H1 (cell line): ENCODE data around the gene P4HA3. TPM values are rescaled to one million over a fixed set of nuclear protein-coding genes. Genes with fewer than 3 reads are reported as not detected.

Experiments used
- YY1 ChIP-seq: IDR thresholded peaks from 2 replicates; pipeline ENCODE4 v1.6.1; 2011; ENCODE audit warnings: low read depth, mild to moderate bottlenecking, low read length
- polyA plus RNA-seq, 7 experiments: library from polyadenylated mRNA; depleted of rRNA in 3 of 7; stranded (reverse) in 5 of 7; unstranded in 2 of 7; fragments of >200 nt in 5 of 7; fragments of 200-250 nt in 2 of 7; gene quantifications; 1 replicate in 5 of 7; 2 replicates in 1 of 7; 4 replicates in 1 of 7; pipeline versions ENCODE4 v1.2.1 to v1.2.3, GENCODE V29; 2011 to 2013; ENCODE audit warnings: missing spikeins in 2 of 7, mixed read lengths in 2 of 7
- total RNA-seq: library from RNA; stranded (reverse); fragmentation: NEBNext Ultra II Directional; extraction: Animal tissue kit (Norgen Biotek cat#: 25700); gene quantifications from 2 replicates; pipeline ENCODE4 v1.2.1, GENCODE V29; 2021

The P4HA3 gene
- total and polyA plus RNA-seq, 2 of the 8 experiments (the other 6 are each of a cell fraction or from before 2014, with no cell fraction given) = 0.06 TPM; not detected in 1

GRCh38 chr11:74299015-74299414 lies 12.4 kb downstream of the P4HA3 start (continued):
- TF ChIP-seq YY1 = no peak
